Activated CD8-positive, alpha-beta memory T cell treated with anti-CD3 and anti-CD28 coated beads, Interleukin-2, amount 50 U/mL, for 48 hours (primary cell): ENCODE data around the gene DSP.

Source experiments
- DNase-seq: peaks from one replicate; pipeline ENCODE4 v3.0.0-alpha.2; 2020

DSP gene

DNA sequence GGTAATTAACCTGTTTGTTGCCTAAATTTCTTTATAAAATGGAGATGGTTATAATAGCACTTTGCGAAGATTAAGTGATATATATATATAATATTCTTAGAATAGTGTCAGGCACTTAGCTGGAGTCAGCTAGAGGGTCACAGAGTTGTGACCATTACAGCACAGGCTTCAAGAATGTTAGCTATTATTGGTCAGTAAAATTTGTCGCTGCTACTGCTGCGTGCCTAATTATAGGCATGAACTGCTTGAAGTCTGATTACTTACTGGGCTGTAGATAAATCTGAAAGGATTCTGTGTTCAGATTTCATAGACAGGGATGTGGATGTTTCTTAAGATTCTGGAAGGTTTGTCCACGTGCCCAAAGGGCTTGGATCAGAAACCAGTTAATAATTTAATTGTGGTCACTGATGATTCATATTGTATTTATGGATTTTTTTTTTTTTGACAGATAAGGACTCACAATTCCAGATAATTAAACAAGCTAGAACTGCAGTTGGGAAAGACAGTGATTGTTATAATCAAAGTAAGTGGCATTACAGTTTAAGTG is 53.2 kb downstream of the DSP start:
- DNase-seq = no peak

DNA sequence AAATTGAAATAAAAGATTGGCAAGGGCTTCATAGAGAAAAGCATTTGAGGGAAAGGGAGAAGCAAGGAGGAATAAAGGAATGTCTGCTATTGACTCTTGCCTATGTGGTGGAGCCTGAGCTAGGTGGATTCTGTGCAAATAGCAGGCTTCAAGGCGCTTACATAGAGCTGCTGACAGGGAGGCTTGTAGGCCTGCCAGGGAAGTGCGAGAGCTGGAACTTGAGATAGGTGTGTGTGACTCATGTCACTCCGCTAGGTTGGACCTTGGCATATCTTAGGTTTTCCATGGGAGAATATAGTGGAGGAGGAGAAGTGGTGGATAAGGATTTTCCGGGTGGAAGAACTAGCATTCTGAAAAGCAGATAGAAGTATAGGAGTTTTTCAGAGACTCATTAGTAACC is 62.5 kb downstream of the DSP start:
- no peak for DNase-seq

- DNase-seq = no peak
These were observed 63.0 kb downstream of the DSP start for GRCh38 chr6:7604506-7604905.

DNA sequence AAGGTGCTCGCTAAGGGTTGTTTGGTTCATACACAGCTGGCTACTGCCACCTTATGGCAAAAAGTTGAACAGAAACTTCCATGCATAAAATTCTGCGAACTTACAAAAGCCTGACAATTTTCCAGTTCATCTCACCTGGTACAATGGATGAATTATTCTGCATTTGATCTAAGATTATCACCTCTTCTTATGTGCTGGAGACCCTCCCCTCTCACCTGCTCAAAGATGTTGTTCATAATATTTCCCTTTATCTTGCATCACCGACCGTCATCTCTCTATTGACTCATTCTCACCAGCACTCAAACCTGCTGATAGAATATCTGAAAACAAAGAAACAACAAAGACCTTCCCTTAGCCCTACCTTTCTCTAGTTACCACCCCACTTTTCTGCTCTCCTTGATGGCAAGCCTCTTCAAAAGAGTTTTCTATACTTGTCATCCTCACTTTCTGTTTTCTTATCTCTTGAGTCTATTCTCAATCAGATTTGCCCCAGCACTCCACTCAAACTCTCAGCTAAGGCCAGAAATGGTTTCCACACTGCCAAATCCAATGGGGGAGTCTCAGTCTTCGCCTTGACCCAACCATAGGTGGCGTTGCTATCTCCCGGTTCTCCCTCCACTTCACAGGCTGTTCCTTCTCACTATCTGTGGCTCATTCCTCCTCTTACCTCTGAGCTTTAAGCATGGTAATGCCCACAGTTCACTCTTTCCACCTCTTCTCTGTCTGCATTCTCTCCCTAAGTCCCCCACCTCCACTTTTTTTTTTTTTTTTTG is 74.3 kb downstream of the DSP start:
- DNase-seq = no peak

DNA sequence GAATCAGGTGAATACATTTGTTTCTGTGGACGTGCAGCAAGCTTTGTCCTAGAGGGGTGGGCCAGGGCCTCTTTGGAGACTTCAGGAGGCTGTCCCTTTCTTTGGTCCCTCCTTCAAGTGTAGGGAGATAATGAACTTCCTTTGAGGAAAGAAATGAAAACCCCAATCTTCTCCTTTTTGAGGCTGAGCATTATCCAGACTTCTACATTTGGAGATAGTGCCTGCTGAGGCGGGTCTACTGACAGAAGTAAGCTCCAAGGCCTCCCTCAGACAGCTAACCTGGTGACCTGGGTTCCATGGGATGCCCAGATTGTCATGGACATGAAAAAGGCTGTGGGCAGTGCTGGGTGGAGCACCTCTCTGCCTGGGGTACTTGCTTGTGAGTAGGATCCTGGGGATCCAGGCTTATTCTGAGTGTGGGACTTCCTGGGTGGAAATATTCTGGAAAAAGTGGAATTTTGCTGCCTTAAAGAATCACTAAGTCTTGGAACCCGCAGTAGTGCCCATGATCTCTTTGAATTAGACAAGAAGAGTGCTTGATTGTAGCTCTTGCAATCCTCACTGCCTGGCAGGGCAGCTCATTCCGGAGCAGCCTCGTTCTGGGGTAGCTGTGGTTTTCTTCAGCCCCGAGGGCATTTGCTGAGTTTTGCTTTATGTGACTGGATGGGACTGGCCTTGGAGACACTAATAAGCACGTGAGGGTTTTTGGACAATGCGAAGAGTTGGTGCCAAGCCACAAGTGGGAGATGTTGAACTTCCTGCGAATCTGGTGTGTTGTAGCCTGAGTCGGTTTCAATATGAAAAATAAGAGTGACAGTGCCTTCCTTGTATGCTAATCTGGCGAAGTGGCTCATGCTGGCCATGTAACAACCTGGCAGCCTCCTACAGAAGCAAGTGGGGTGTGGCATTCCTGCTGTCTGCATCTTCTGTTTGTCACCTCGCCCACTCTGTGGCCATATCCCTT is 76.6 kb downstream of the DSP start:
- DNase-seq = no peak

DNA sequence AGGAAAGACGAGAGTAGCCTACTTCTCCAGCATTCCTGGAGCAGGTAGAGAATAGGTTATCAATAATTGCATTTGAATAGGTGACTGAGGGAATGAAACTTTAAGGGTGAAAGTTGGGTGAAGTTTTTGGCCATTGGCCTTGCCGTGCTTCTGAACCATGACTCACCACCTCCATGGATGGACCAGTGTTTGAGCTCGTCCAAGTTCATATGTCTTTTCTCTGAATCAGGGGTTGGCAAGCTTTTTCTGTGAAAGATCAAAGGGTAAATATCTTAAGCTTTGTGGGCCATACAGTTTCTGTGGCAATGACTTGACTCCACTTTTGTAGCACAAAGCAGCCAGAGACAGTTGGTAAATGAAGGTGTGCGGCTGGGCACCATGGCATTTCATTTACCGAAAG is 80.3 kb downstream of the DSP start:
- no peak for DNase-seq

DNA sequence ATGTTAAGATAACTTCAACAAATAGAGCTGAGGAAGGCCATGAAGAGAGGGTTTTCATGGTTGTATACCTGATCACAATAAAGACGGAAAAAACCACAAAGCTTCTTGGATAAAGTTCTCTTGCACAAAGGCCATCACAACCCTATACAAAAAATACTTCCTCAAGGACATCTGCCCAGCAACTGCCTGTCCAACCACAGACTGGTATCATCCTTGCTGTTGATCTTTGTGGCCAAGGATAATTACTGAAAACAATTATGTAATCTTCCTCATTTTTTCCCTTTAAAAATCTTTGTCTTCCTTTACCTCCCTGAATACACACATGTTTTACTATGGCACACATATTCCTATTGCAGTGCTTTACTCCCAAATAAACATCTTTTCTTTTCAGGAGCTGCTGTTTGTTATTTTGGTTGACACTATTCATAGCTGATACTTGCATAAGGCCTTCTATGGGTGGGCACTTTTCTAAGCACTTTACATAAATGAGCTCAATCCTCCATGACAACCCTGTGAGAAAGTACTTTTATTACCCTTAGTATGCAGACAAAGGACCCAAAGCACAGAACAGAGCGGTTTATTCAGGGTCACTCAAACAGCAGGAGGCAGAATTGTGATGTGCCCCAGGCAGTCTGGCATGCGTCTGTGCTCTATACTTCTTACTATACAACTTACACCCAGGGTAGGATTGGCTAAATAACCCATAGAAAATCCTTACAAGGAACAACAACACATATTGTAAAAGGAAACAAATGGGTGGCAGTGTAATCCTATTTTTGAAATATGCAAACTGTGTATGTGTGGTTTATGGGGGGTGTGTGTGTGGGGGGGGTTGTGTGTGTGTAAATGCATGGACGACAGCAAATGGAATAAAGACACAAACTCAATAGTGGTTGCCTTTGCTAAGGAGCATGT is 83.6 kb downstream of the DSP start:
- DNase-seq = no peak

DNA sequence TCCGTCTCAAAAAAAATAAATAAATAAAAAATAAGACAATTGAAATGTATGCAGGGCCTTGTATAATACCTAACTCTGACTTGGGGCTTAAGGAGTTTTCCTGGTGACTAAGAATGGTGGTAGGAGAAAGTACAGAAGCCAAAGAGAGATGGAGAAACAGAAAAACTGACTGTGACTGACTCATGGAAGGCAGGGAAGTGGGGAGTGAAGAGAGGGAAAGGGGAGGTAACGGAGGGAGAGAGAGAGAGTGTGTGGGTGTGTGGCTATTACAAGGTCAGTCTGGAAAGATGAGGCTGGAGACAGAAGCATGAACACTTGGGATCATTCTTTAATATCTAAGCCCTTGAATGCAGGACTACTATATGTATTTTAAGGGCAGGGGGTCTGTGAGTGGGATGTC is 87.0 kb downstream of the DSP start:
- no peak for DNase-seq

DNA sequence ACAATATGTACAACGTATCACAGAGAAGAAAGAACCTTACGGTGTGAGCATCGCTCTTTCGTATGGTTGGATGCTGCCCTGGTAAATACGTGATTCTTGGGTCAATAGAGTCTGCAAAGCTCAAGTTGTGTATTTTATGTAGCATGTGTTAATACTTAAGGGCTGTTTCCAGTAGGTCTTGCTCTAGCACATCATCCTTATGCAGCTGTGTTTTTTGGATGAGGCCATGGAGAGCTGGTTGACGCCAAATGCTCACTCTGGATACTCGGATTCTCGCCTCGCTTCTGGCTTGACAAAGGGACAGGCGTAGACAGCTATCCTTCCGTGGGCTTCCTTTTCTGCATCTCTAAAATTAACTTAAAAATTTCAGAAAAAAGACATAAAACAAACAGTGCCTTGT is 87.4 kb downstream of the DSP start:
- DNase-seq = no peak

DNA sequence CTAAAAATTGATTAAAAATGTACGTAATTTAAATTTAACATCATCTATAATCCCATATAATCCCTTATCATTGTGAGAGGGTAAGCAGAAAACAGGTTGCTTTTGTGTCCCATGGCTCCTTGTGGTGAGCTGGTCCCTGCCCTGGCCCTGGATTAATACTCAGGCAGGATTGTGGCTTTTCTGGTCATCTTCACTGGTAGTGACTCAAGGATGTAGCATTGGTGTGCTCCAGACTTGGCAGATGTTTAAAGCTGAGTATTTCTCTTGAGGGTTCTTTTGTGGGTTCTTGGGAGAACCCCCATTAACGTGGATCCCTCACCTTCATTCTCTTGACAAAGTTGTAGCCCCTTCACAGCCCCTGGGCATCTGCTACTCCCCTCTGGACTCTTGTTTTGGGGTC is 87.8 kb downstream of the DSP start:
- no peak for DNase-seq

GRCh38 chr6:7630792-7631191 is 89.3 kb downstream of the DSP start:
- DNase-seq = no peak

GRCh38 chr6:7631466-7631865 is 90.0 kb downstream of the DSP start:
- no peak for DNase-seq

DNA sequence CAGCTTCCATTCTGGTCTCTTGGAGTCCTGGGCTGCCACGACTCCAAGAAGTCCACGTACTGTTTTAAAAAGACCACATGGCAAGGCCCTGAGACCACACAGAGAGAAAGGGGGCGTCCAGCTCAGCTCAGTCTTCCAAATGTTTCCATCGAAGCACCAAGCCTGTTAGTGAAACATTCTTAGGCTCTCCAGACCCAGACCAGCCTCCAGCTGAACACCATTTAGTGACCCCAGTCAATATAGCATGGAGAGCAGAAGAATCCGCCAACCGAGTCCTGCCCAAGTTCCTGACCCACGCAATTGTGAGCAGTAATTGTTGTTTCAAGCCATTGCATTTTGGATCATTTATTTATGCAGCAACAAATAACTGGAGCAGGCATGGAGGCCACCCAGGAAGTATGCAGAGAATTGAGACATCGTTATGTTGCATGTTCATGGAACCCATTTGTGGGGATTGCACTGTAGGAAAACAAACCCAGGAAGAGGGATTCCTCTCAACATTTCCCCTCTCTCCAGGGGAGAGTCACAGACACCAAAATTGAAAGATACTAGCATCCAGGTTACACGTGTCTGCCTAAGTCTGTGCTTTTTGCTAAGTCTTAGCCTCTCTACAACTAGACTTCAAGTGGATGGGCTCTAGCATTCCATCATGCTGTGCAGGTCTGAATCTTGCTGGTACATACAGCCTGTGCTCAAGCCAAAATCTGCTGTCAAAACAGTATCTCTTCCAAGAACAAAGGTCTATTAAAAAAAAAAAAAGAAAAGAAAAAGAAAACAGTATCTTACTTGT is 91.2 kb downstream of the DSP start:
- no peak for DNase-seq

GRCh38 chr6:7633361-7633760 is 91.9 kb downstream of the DSP start:
- DNase-seq = no peak

DNA sequence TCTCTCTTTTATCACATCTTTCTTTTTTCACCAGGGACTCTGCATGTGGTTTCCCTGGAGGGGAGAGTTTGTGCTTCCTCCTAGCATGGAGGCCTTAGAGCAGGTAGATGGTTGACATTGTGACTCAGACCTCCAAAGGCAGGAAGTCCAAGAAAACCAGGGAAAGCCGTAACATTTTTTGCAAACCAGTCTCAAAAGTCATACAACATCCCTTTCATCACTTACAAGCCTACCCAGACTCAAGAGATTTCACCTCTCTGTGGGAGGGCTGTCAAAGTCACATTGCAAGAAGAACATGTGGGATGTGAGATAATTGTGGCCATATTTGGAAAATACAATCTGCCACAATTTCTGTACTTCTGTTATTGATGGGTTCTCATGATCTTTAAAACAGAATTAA is 94.7 kb downstream of the DSP start:
- DNase-seq = no peak
